Measurements from ENCODE around the gene FANCC. TPM values are rescaled to one million over a fixed set of nuclear protein-coding genes. Genes with fewer than 3 reads are reported as not detected.

Gene FANCC
- total and polyA plus RNA-seq, 2 experiments from 2014 or later: 11.9 to 14.0 TPM

DNA sequence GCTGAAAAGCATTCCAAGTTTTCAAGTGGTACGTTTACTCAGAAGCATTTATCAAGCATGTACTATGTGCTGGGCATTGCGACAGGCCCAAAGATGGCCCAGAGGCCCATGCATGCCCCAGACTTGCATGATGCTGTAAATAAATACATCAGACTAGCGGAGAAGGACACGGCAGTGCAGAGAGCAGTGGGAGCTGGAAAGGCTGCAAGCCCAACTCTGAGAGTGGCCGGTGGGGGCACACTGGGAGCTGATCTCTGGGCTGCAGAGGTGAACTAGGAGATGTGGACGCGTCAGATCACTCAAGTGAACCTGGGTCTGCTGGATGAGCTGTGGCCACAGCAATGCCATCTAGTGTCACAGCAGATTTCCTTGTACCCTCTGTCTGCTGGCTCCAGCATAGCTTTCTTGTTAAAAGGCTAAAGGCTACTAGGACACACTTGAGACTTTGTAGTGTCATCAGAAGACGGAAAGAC lies 246.9 kb downstream of the FANCC start:
- no peak overlapping the region for H3K4me3 ChIP-seq
- peaks cover 16% of the 10 kb centered on the region for H3K4me1 ChIP-seq (ENCODE audit: low read depth)
- DNase-seq (ENCODE audit: low read depth in 1 of 2, low spot score in 1 of 2): no peak
- TF ChIP-seq, protein P1, sequence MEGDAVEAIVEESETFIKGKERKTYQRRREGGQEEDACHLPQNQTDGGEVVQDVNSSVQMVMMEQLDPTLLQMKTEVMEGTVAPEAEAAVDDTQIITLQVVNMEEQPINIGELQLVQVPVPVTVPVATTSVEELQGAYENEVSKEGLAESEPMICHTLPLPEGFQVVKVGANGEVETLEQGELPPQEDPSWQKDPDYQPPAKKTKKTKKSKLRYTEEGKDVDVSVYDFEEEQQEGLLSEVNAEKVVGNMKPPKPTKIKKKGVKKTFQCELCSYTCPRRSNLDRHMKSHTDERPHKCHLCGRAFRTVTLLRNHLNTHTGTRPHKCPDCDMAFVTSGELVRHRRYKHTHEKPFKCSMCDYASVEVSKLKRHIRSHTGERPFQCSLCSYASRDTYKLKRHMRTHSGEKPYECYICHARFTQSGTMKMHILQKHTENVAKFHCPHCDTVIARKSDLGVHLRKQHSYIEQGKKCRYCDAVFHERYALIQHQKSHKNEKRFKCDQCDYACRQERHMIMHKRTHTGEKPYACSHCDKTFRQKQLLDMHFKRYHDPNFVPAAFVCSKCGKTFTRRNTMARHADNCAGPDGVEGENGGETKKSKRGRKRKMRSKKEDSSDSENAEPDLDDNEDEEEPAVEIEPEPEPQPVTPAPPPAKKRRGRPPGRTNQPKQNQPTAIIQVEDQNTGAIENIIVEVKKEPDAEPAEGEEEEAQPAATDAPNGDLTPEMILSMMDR (IDR thresholded peaks at IDR 0.05; ENCODE audit: low read depth, low read length): no peak
- no peaks in the 10 kb centered on the region for H3K27me3 ChIP-seq
- no peak overlapping the region for H3K27ac ChIP-seq
- H3K9me3 ChIP-seq (ENCODE audit: low read depth): no peaks in the 10 kb centered on the region
- peaks cover 10% of the 10 kb centered on the region for H3K36me3 ChIP-seq

DNA sequence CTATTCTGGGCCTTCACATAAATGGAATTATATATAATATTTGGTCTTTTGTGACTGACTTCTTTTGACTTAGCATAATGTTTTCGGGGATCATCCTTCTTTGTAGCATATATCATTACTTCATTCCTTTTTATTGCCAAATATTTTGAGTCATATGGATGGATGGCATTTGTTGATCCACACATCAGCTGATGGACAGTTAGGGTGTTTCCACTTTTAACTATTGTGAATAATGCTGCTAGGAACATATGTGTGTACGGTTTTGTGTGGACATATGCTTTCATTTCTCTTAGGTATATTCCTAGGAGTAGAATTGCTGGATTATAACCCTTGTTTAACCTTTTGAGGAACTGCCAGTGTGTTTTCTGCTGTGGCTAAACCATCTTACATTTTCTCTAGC lies 249.6 kb downstream of the FANCC start:
- Histone ChIP-seq H3K27ac (no peak overlapping the region), H3K4me3 (no peak overlapping the region), H3K9me3 (ENCODE audit: low read depth) (no peaks in the 10 kb centered on the region), H3K4me1 (ENCODE audit: low read depth) (peaks cover 23% of the 10 kb centered on the region), H3K27me3 (no peaks in the 10 kb centered on the region), H3K36me3 (peaks cover 10% of the 10 kb centered on the region)
- no peak for DNase-seq (ENCODE audit: low read depth in 1 of 2, low spot score in 1 of 2)
- TF ChIP-seq, protein P1 (IDR thresholded peaks at IDR 0.05; ENCODE audit: low read depth, low read length): no peak

DNA sequence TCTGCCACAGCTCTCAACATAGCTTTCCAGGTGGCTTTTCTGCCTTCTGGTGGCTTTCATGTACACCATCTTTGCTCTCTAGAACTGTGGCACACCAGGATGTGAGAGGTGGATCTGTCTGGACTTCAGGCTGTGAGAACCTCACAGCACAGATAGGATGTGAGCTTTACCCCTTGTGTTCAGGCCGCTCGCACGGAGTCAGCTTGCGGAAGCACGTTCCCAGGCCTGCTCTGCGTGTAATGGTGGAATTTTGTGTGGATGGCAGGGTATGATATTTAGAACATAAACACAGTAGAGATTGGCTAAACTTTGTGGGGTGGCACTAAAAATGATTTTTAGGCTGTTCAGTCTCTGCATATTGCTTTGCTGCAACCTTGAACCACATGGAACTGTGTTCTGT lies 250.5 kb downstream of the FANCC start:
- Histone ChIP-seq H3K4me3 (no peak overlapping the region), H3K36me3 (peaks cover 10% of the 10 kb centered on the region), H3K27me3 (no peaks in the 10 kb centered on the region), H3K9me3 (ENCODE audit: low read depth) (no peaks in the 10 kb centered on the region), H3K4me1 (ENCODE audit: low read depth) (peaks cover 27% of the 10 kb centered on the region), H3K27ac (no peak overlapping the region)
- DNase-seq (ENCODE audit: low read depth in 1 of 2, low spot score in 1 of 2): no peak
- TF ChIP-seq, protein P1 (IDR thresholded peaks at IDR 0.05; ENCODE audit: low read depth, low read length): no peak

DNA sequence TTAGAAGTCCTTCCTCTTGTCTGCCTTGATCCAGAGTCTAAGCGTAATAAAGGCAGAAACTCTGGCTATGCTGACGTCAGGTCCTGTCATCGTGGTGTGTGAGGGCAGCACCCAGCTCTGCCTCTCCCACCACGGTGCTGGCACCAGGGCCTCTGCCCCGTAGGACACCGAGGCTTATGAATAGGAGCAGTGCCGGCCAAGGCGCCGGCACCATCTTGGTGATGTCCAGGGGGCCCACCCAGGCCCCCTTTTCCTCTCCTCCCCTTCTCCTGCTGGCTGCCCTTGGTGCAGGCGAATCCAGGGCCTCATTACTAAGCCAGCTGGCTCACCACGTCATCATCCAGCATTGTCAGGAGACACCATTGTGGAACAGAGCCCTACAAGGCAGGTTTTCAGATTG lies 252.3 kb downstream of the FANCC start:
- no peak overlapping the region for H3K27ac ChIP-seq
- H3K4me3 ChIP-seq: no peak overlapping the region
- no peaks in the 10 kb centered on the region for H3K9me3 ChIP-seq (ENCODE audit: low read depth)
- TF ChIP-seq, protein P1 (IDR thresholded peaks at IDR 0.05; ENCODE audit: low read depth, low read length): no peak
- no peak for DNase-seq (ENCODE audit: low read depth in 1 of 2, low spot score in 1 of 2)
- peaks cover 21% of the 10 kb centered on the region for H3K4me1 ChIP-seq (ENCODE audit: low read depth)
- no peaks in the 10 kb centered on the region for H3K27me3 ChIP-seq
- H3K36me3 ChIP-seq: peaks cover 15% of the 10 kb centered on the region

DNA sequence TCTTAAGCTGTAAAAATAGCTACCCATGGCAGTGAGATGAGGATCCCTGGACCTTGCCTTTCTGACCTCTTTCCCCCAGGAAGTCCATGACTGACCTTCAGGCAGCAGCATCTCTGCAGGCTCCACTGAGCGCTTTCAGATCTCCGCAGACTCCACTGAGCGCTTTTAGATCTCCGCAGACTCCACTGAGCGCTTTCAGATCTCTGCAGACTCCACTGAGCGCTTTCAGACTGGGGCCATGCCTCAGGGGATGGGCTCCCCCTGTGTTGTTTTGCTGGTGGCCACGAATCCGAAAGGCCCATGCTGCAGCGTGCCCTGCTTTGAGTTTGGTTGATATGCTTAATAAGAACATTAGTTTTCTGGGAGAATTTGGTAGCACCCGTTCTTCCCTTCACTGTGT lies 254.2 kb downstream of the FANCC start:
- peaks cover 15% of the 10 kb centered on the region for H3K36me3 ChIP-seq
- no peaks in the 10 kb centered on the region for H3K9me3 ChIP-seq (ENCODE audit: low read depth)
- H3K4me3 ChIP-seq: no peak overlapping the region
- H3K4me1 ChIP-seq (ENCODE audit: low read depth): peaks cover 11% of the 10 kb centered on the region
- DNase-seq (ENCODE audit: low read depth in 1 of 2, low spot score in 1 of 2): peak in 1 of 2 donors; percentile 26
- H3K27me3 ChIP-seq: no peaks in the 10 kb centered on the region
- TF ChIP-seq, protein P1 (IDR thresholded peaks at IDR 0.05; ENCODE audit: low read depth, low read length): no peak
- H3K27ac ChIP-seq: peak overlapping the region; percentile 55
